Testis (tissue), 3 donors: ENCODE measurements around the gene HAS3. TPM values are rescaled to one million over a fixed set of nuclear protein-coding genes. Genes with fewer than 3 reads are reported as not detected.

Experiments used
- DNase-seq: peaks from one replicate; pipeline ENCODE4 v3.0.0-alpha.2; 2019
- H3K27ac ChIP-seq, 2 donors: fragments of 200-600 bp; sonication (generic); one replicate each; pipeline ENCODE4 v1.5.1; 2019
- H3K27me3 ChIP-seq: fragments of 200-600 bp; sonication (generic); one replicate; pipeline ENCODE4 v1.5.1; 2019
- H3K36me3 ChIP-seq: fragments of 200-600 bp; sonication (generic); one replicate; pipeline ENCODE4 v1.5.1; 2017; ENCODE audit warnings: low read depth; ENCODE audit errors: missing control alignments
- H3K4me1 ChIP-seq: fragments of 200-600 bp; sonication (generic); one replicate; pipeline ENCODE4 v1.5.1; 2019
- H3K4me3 ChIP-seq, 2 donors: fragments of 200-600 bp; sonication (generic); one replicate each; pipeline ENCODE4 v1.5.1; 2017 to 2019
- H3K9me3 ChIP-seq: fragments of 200-600 bp; sonication (generic); one replicate; pipeline ENCODE4 v1.5.1; 2017
- CTCF ChIP-seq, 3 experiments: fragments of 450-650 bp in 2 of 3; fragments of 200-600 bp in 1 of 3; sonication (generic) in 1 of 3; IDR thresholded peaks; one replicate each; pipeline ENCODE4 v1.5.1; 2016 to 2019; ENCODE audit warnings: antibody characterized with exemption in 3 of 3, mild to moderate bottlenecking in 2 of 3, moderate library complexity in 1 of 3
- POLR2A ChIP-seq: fragments of 450-650 bp; IDR thresholded peaks from one replicate; pipeline ENCODE4 v1.6.1; 2017; ENCODE audit warnings: antibody characterized with exemption, mild to moderate bottlenecking, moderate library complexity
- WGBS, 2 donors: methylation state at CpG; one replicate each; pipeline ENCODE4 v1.1.5; 2018; 5-methylcytosine and 5-hydroxymethylcytosine counted together
- intact Hi-C: fragments of 100-400 bp; cut with DNase I; formaldehyde crosslinking; loops from one replicate; pipeline ENCODE4 v1.15.1; 2023; ENCODE audit warnings: low total_unique reads
- polyA plus RNA-seq: library from polyadenylated mRNA; stranded (reverse); fragments of 350-450 nt; fragmentation: Illumina TruSeq; extraction: RNeasy Lipid Tissue Mini Kit (QIAGEN cat#74804); gene quantifications from one replicate; pipeline ENCODE4 v1.2.3, GENCODE V29; 2014; ENCODE audit warnings: low read depth, low replicate concordance; ENCODE audit not compliant: insufficient read depth
- total RNA-seq, 2 donors: library from RNA; depleted of rRNA; stranded (reverse); fragments of >200 nt; gene quantifications; one replicate each; pipeline ENCODE4 v1.2.3, GENCODE V29; 2016

HAS3 gene
- total and polyA plus RNA-seq, 3 donors from 2014 or later, result 4.7 to 7.7 (median 4.8) TPM

- WGBS, 2 donors, result 42 to 60% methylated on average over 2 of the region's 2 CpGs
- intact Hi-C loops, result no loop called here
- no peak for DNase-seq
Measured at GRCh38 chr16:69084289-69084688, 21.2 kb upstream of the HAS3 start.

DNA sequence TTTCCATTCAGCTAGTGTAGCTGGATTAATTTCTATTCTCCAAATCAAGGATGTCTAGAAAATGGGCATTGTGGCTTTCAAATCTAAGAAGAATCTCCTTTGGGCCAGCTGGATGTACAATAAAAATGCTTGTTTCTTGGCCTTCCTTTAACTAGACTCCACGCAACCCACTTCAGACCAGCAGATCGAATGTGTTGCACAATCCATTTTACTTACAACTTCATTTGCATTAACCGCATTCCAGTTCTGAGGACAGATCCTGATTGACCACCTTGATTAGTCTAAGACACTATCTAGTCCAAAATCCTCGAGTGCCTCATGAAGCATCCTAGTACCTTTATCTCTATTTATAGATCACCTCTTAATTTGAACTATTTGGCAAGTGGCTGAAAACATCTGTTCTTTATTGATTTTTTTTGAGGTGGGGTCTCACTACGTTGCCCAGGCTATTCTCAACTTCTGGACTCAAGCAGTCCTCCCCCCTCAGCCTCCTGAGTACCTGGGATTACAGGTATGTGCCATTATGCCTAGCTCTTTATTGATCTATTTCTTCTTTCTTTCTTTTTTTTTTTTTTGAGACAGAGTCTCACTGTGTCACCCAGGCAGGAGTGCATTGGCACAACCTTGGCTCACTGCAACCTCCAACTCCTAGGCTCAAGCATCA, 20.3 kb upstream of the HAS3 start:
- intact Hi-C loops, result no loop called here
- Histone ChIP-seq H3K4me3 (no peak overlapping the region), H3K27me3 (no peaks in the 10 kb centered on the region), H3K27ac (no peak overlapping the region), H3K36me3 (no peaks in the 10 kb centered on the region), H3K4me1 (no peaks in the 10 kb centered on the region), H3K9me3 (no peaks in the 10 kb centered on the region)
- TF ChIP-seq CTCF (IDR thresholded peaks at IDR 0.05) (no peak), POLR2A (no peak)
- WGBS, 2 donors, result 88 to 93% methylated on average over 5 of the region's 5 CpGs
- no peak for DNase-seq

More at GRCh38 chr16:69084289-69084688, 21.2 kb upstream of the HAS3 start:
- TF ChIP-seq POLR2A (no peak), CTCF (IDR thresholded peaks at IDR 0.05) (no peak)
- H3K27ac ChIP-seq, result no peak overlapping the region
- no peaks in the 10 kb centered on the region for H3K4me1 ChIP-seq
- no peaks in the 10 kb centered on the region for H3K36me3 ChIP-seq
- no peaks in the 10 kb centered on the region for H3K27me3 ChIP-seq
- H3K4me3 ChIP-seq, result no peak overlapping the region
- no peaks in the 10 kb centered on the region for H3K9me3 ChIP-seq

GRCh38 chr16:69087161-69087581, 18.3 kb upstream of the HAS3 start:
- H3K4me3 ChIP-seq, result no peak overlapping the region
- WGBS, 2 donors, result 67 to 80% methylated on average over 3 of the region's 3 CpGs
- intact Hi-C loops, result no loop called here
- H3K27me3 ChIP-seq, result no peaks in the 10 kb centered on the region
- no peak for DNase-seq
- H3K9me3 ChIP-seq, result no peaks in the 10 kb centered on the region
- no peaks in the 10 kb centered on the region for H3K4me1 ChIP-seq
- H3K27ac ChIP-seq, result no peak overlapping the region
- H3K36me3 ChIP-seq, result no peaks in the 10 kb centered on the region
- TF ChIP-seq CTCF (IDR thresholded peaks at IDR 0.05) (no peak), POLR2A (no peak)

DNA sequence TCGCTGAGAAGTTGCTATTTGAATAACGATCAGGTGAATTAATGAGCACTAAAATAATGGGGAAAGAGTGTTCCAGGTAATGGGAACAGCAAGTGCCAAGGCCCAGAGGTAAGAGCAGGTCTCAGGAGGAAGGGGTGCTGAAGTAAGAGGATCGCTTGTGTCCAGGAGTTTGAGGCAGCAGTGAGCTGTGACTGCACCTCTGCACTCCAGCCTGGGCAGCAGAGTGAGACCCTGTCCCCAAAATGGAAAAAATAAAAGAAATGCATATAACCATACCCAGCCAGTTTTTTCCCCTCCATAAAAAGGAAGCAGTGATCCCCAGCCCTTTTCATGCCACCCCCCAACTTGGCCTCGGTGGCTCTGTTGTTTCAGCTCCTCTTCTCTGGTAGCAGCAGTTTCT, 16.8 kb upstream of the HAS3 start:
- WGBS, 2 donors, result 85 to 89% methylated on average over 4 of the region's 4 CpGs
- peaks cover 6% of the 10 kb centered on the region for H3K4me1 ChIP-seq
- TF ChIP-seq POLR2A (no peak), CTCF (IDR thresholded peaks at IDR 0.05) (no peak)
- no peak for DNase-seq
- H3K27ac ChIP-seq, result no peak overlapping the region
- no peaks in the 10 kb centered on the region for H3K36me3 ChIP-seq
- no peak overlapping the region for H3K4me3 ChIP-seq
- no peaks in the 10 kb centered on the region for H3K27me3 ChIP-seq
- intact Hi-C loops, result no loop called here
- H3K9me3 ChIP-seq, result no peaks in the 10 kb centered on the region
